ENCODE measurements around the gene TMC3. TPM values are rescaled to one million over a fixed set of nuclear protein-coding genes. Genes with fewer than 3 reads are reported as not detected.

TMC3 gene
- total and polyA plus RNA-seq, 9 of the 15 experiments (the other 6 are each of a cell fraction or from before 2014, with no cell fraction given) = 0.01 to 0.14 TPM; not detected in 7

- in situ Hi-C loops (cut with MboI) = no loop called here
- H3K9me3 ChIP-seq (replicated peaks; ENCODE audit: control insufficient read depth, insufficient read depth, low read depth, low read length) = no peaks in the 10 kb centered on the region
- POLR2A ChIA-PET = no interaction called here
- no TSS peak for BruUV-seq (replicated peaks)
- ATAC-seq (peak; percentile 40; the same call in 2 of the 3 replicates), FAIRE-seq (no peak), DNase-seq (ENCODE audit: extremely low read depth in 1 of 4, low spot score in 3 of 4) (peak in 1 of 4 experiments; percentile 13)
- intact Hi-C loops (cut with micrococcal nuclease) = no loop called here
- CTCF ChIA-PET (ENCODE audit: low intra/inter-chr PET ratio) = no interaction called here
- H3K36me3 ChIP-seq (ENCODE audit: control insufficient read depth, insufficient read depth, low read length) = no peaks in the 10 kb centered on the region
- no peak overlapping the region for H3K27ac ChIP-seq (ENCODE audit: extremely low read depth, low read depth, low read length)
- no peak overlapping the region for H3K4me3 ChIP-seq
- no peak overlapping the region; a peak in 1 of 4 replicates for H3K9ac ChIP-seq (ENCODE audit: insufficient read depth in 1 of 2, low read depth in 2 of 2, low read length in 2 of 2)
- H3K4me1 ChIP-seq (replicated peaks in 1 of 2; ENCODE audit: control insufficient read depth in 2 of 2, insufficient read depth in 2 of 2, low read length in 2 of 2) = no peaks in the 10 kb centered on the region
- peak overlapping the region; percentile 65; the same call in 1 of the 2 replicates for H2AFZ ChIP-seq (ENCODE audit: low read depth, low read length)
- peak overlapping the region; percentile 48; the same call in 1 of the 2 replicates for H3K4me2 ChIP-seq (ENCODE audit: insufficient read depth, low read length)
- H3K9me1 ChIP-seq (ENCODE audit: control insufficient read depth, insufficient read depth, low read length) = no peaks in the 10 kb centered on the region
- H3K27me3 ChIP-seq (ENCODE audit: control insufficient read depth in 2 of 2, insufficient read depth in 2 of 2, low read length in 2 of 2) = peaks cover 2 to 5% of the 10 kb centered on the region in 2 experiments; a peak in 2 of 5 replicates
- no peaks in the 10 kb centered on the region for H3K79me2 ChIP-seq (ENCODE audit: control insufficient read depth, insufficient read depth, low read length)
- 7% methylated on average over 8 of the region's 8 CpGs for WGBS (ENCODE audit: insufficient coverage, low coverage, missing lambda C conversion rate)
- no peaks in the 10 kb centered on the region for H4K20me1 ChIP-seq (replicated peaks; ENCODE audit: control insufficient read depth, insufficient read depth, low read length)
- TF ChIP-seq, protein P1, sequence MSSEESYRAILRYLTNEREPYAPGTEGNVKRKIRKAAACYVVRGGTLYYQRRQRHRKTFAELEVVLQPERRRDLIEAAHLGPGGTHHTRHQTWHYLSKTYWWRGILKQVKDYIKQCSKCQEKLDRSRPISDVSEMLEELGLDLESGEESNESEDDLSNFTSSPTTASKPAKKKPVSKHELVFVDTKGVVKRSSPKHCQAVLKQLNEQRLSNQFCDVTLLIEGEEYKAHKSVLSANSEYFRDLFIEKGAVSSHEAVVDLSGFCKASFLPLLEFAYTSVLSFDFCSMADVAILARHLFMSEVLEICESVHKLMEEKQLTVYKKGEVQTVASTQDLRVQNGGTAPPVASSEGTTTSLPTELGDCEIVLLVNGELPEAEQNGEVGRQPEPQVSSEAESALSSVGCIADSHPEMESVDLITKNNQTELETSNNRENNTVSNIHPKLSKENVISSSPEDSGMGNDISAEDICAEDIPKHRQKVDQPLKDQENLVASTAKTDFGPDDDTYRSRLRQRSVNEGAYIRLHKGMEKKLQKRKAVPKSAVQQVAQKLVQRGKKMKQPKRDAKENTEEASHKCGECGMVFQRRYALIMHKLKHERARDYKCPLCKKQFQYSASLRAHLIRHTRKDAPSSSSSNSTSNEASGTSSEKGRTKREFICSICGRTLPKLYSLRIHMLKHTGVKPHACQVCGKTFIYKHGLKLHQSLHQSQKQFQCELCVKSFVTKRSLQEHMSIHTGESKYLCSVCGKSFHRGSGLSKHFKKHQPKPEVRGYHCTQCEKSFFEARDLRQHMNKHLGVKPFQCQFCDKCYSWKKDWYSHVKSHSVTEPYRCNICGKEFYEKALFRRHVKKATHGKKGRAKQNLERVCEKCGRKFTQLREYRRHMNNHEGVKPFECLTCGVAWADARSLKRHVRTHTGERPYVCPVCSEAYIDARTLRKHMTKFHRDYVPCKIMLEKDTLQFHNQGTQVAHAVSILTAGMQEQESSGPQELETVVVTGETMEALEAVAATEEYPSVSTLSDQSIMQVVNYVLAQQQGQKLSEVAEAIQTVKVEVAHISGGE (CRISPR knock-in tag; IDR thresholded peaks at IDR 0.05) = no peak
- TF ChIP-seq ADNP (tag; IDR thresholded peaks at IDR 0.05) (no peak), ZNF347 (CRISPR knock-in tag; IDR thresholded peaks at IDR 0.05; ENCODE audit: low read depth) (no peak), ZFP30 (CRISPR knock-in tag; IDR thresholded peaks at IDR 0.05; ENCODE audit: borderline replicate concordance) (no peak), EGR1 (conservative IDR thresholded peaks at IDR 0.05) (no peak), GATA2 (CRISPR knock-in tag; IDR thresholded peaks at IDR 0.05) (no peak)
- TF ChIP-seq, protein P2, sequence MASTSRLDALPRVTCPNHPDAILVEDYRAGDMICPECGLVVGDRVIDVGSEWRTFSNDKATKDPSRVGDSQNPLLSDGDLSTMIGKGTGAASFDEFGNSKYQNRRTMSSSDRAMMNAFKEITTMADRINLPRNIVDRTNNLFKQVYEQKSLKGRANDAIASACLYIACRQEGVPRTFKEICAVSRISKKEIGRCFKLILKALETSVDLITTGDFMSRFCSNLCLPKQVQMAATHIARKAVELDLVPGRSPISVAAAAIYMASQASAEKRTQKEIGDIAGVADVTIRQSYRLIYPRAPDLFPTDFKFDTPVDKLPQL (IDR thresholded peaks at IDR 0.05; ENCODE audit: extremely low read depth, insufficient read length) = no peak
These were observed 45.4 kb upstream of the TMC3 start for GRCh38 chr15:81419332-81419943.
